ENCODE results near the gene GARRE1.

DNA sequence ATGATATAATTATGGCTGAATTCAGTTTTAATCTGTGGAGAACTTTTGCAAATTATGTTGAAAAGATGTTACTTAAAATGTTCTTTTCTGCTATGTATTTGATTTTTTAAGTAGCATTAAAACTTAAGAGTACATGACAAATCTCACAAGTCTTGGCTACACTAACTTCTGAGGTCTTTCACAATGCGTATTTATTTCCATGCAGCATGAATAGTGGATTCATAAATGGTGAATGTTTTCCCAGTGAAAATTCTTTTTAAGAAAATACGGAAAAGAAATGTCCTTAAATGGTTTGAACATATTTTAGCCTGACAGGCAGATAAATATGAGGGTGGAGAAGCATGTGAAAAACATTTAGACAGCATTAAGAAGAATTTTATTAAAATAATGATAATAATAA is 30.2 kb downstream of the GARRE1 start:
- no peak for TF ChIP-seq RAD21 (IDR thresholded peaks at IDR 0.05; ENCODE audit: low read depth)
- no peak for TF ChIP-seq TAF1 (IDR thresholded peaks at IDR 0.05; ENCODE audit: low read depth)
- no peak for TF ChIP-seq EGR1 (IDR thresholded peaks at IDR 0.05)
- TF ChIP-seq YY1 (IDR thresholded peaks at IDR 0.05; ENCODE audit: low read depth), result no peak
- no peak for TF ChIP-seq EP300 (IDR thresholded peaks at IDR 0.05; ENCODE audit: borderline replicate concordance)
- no peak for TF ChIP-seq TCF12 (IDR thresholded peaks at IDR 0.05; ENCODE audit: low read depth)
- no peak for TF ChIP-seq FOXM1 (IDR thresholded peaks at IDR 0.05; ENCODE audit: borderline replicate concordance, low read depth)
- TF ChIP-seq, protein P1, sequence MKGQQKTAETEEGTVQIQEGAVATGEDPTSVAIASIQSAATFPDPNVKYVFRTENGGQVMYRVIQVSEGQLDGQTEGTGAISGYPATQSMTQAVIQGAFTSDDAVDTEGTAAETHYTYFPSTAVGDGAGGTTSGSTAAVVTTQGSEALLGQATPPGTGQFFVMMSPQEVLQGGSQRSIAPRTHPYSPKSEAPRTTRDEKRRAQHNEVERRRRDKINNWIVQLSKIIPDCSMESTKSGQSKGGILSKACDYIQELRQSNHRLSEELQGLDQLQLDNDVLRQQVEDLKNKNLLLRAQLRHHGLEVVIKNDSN (IDR thresholded peaks at IDR 0.05), result no peak
- TF ChIP-seq ZBTB7A (IDR thresholded peaks at IDR 0.05; ENCODE audit: low read depth), result no peak
- no peak for TF ChIP-seq TEAD4 (IDR thresholded peaks at IDR 0.05)
- no peak for TF ChIP-seq CREB1 (IDR thresholded peaks at IDR 0.05; ENCODE audit: low read depth)
- TF ChIP-seq NFIC (IDR thresholded peaks at IDR 0.05), result no peak
- no peak for TF ChIP-seq MAX (IDR thresholded peaks at IDR 0.05)
- TF ChIP-seq REST (IDR thresholded peaks at IDR 0.05; ENCODE audit: low read depth), result no peak

Data from Ishikawa (cell line).